Endothelial cell of umbilical vein (primary cell): ENCODE results near the gene DHX40. TPM values are rescaled to one million over a fixed set of nuclear protein-coding genes. Genes with fewer than 3 reads are reported as not detected.

Experiments
- BruUV-seq: library from RNA; stranded (reverse); fragments of 400-500 nt; replicated peaks from 2 replicates; lab custom pipeline; 2021; lab: Mats Ljungman, UMichigan
- CTCF ChIA-PET: fragments of 300-600, 350-600 bp; sonication (Branson Sonifier 250); formaldehyde crosslinking; loops from one replicate; lab custom pipeline; 2021; ENCODE audit warnings: antibody characterized with exemption, inconsistent platforms; lab: Charles Lee
- POLR2A ChIA-PET: fragments of 300-600, 350-600 bp; sonication (Branson Sonifier 250); formaldehyde crosslinking; loops from one replicate; lab custom pipeline; 2021; ENCODE audit warnings: antibody characterized with exemption, inconsistent platforms; lab: Charles Lee
- DNase-seq: peaks from one replicate; pipeline ENCODE4 v3.0.0-alpha.2; 2011; ENCODE audit warnings: low read depth, low spot score
- FAIRE-seq: peaks from 2 replicates; lab custom pipeline; 2011; peaks lifted over from hg19 to GRCh38; lab: Jason Lieb, UNC
- H2AFZ ChIP-seq: 2 replicates; pipeline ENCODE4 v1.6.0; 2012; ENCODE audit warnings: low read depth, low read length, control low read depth, inconsistent platforms
- H3K27ac ChIP-seq: 2 replicates; pipeline ENCODE4 v1.5.1; 2011; ENCODE audit warnings: low read depth, mild to moderate bottlenecking, control low read depth, low read length, moderate library complexity; ENCODE audit not compliant: insufficient read depth
- H3K27me3 ChIP-seq, 2 experiments: 2 replicates each; pipeline versions ENCODE4 v1.6.0 to v1.6.1; 2011; ENCODE audit warnings: low read length in 2 of 2, mixed read lengths in 1 of 2; ENCODE audit not compliant: control insufficient read depth in 2 of 2, insufficient read depth in 2 of 2
- H3K36me3 ChIP-seq, 2 experiments: 2 replicates in 1 of 2; 3 replicates in 1 of 2; pipeline ENCODE4 v1.5.1; 2011; ENCODE audit warnings: low read length in 2 of 2, mild to moderate bottlenecking in 1 of 2, moderate library complexity in 1 of 2; ENCODE audit not compliant: control insufficient read depth in 2 of 2, insufficient read depth in 2 of 2; ENCODE audit errors: extremely low read depth in 1 of 2
- H3K4me1 ChIP-seq: 3 replicates; pipeline ENCODE4 v1.5.1; 2011; ENCODE audit warnings: mild to moderate bottlenecking, low read length; ENCODE audit not compliant: control insufficient read depth, insufficient read depth; ENCODE audit errors: extremely low read depth
- H3K4me2 ChIP-seq: 2 replicates; pipeline ENCODE4 v1.6.1; 2011; ENCODE audit warnings: low read length, control low read depth, mixed read lengths; ENCODE audit not compliant: insufficient read depth
- H3K4me3 ChIP-seq, 3 experiments: fragments of 200-600 bp in 1 of 3; sonication (generic), shearing (Covaris generic) in 1 of 3; replicated peaks in 1 of 3; 2 replicates each; pipeline ENCODE4 v1.5.1; 2011 to 2016; ENCODE audit warnings: control low read depth in 3 of 3, low read length in 3 of 3, mild to moderate bottlenecking in 2 of 3, inconsistent platforms in 1 of 3, low read depth in 1 of 3, moderate library complexity in 1 of 3; ENCODE audit not compliant: insufficient read depth in 1 of 3
- H3K79me2 ChIP-seq: 2 replicates; pipeline ENCODE4 v1.6.0; 2012; ENCODE audit warnings: low read length, inconsistent platforms; ENCODE audit not compliant: control insufficient read depth, insufficient read depth
- H3K9ac ChIP-seq: replicated peaks from 2 replicates; pipeline ENCODE3; 2011; ENCODE audit warnings: low read length, control low read depth; ENCODE audit not compliant: insufficient read depth; ENCODE audit errors: extremely low read depth
- H3K9me1 ChIP-seq: replicated peaks from 3 replicates; pipeline ENCODE4 v1.6.0; 2011; ENCODE audit warnings: mild to moderate bottlenecking, low read length; ENCODE audit not compliant: control insufficient read depth, insufficient read depth; ENCODE audit errors: extremely low read depth
- H3K9me3 ChIP-seq: replicated peaks from 2 replicates; pipeline ENCODE4 v1.5.1; 2012; ENCODE audit warnings: low read length, inconsistent platforms; ENCODE audit not compliant: control insufficient read depth, insufficient read depth
- H4K20me1 ChIP-seq: replicated peaks from 2 replicates; pipeline ENCODE3; 2011; ENCODE audit warnings: mild to moderate bottlenecking, low read length; ENCODE audit not compliant: control insufficient read depth, insufficient read depth; ENCODE audit errors: extremely low read depth
- CTCF ChIP-seq, 2 donors: IDR thresholded peaks; 1 replicate in 1 of 2; 2 replicates in 1 of 2; pipeline ENCODE4 v1.5.1; 2011; ENCODE audit warnings: low read length in 2 of 2, mild to moderate bottlenecking in 2 of 2, moderate library complexity in 2 of 2, control low read depth in 1 of 2, inconsistent platforms in 1 of 2, low read depth in 1 of 2; ENCODE audit not compliant: insufficient read depth in 1 of 2; ENCODE audit errors: extremely low read depth in 1 of 2
- EZH2 ChIP-seq: IDR thresholded peaks from 2 replicates; pipeline ENCODE4 v1.6.1; 2012; ENCODE audit warnings: borderline replicate concordance, low read depth, mild to moderate bottlenecking, moderate library complexity, low read length, inconsistent platforms; ENCODE audit not compliant: severe bottlenecking
- FOS ChIP-seq: IDR thresholded peaks from 2 replicates; pipeline ENCODE4 v1.6.1; 2011; ENCODE audit warnings: mild to moderate bottlenecking, low read length, moderate library complexity, borderline replicate concordance; ENCODE audit not compliant: insufficient read depth
- GATA2 ChIP-seq: IDR thresholded peaks from 2 replicates; pipeline ENCODE4 v1.7.0; 2011; ENCODE audit warnings: low read depth, mild to moderate bottlenecking, moderate library complexity, mixed read lengths, low read length; ENCODE audit not compliant: insufficient read length, insufficient read depth
- JUN ChIP-seq: IDR thresholded peaks from 2 replicates; pipeline ENCODE4 v1.6.1; 2011; ENCODE audit warnings: borderline replicate concordance, low read depth; ENCODE audit not compliant: insufficient read length, insufficient read depth
- MYC ChIP-seq: IDR thresholded peaks from one replicate; pipeline ENCODE4 v1.6.1; 2011; ENCODE audit warnings: mild to moderate bottlenecking, low read depth, low read length
- POLR2A ChIP-seq: IDR thresholded peaks from 2 replicates; pipeline ENCODE4 v1.6.1; 2012; ENCODE audit warnings: low read depth, mild to moderate bottlenecking, control low read depth, low read length
- POLR2AphosphoS5 ChIP-seq: IDR thresholded peaks from 2 replicates; pipeline ENCODE4 v1.6.1; 2012; ENCODE audit warnings: low read depth, mild to moderate bottlenecking, control low read depth, low read length, moderate library complexity; ENCODE audit not compliant: insufficient read depth
- dilution Hi-C: fragments of 300-500 bp; cut with MboI; formaldehyde crosslinking; loops from one replicate; pipeline ENCODE4 v1.15.0; 2019; ENCODE audit warnings: low sequenced_read_pairs; ENCODE audit not compliant: extremely low pct_ligation_motif_present
- intact Hi-C: fragments of 100-400 bp; cut with micrococcal nuclease; formaldehyde crosslinking; loops from one replicate; pipeline ENCODE4 v1.10.0; 2022
- polyA plus RNA-seq, 4 experiments: library from polyadenylated mRNA; depleted of rRNA in 3 of 4; stranded (reverse) in 3 of 4; unstranded in 1 of 4; fragments of >200 nt; gene quantifications; 2 replicates each; pipeline versions ENCODE4 v1.2.1 to v1.2.3, GENCODE V29; 2011 to 2012; ENCODE audit warnings: missing spikeins in 1 of 4
- total RNA-seq: library from RNA; stranded (reverse); gene quantifications from 2 replicates; pipeline ENCODE4 v1.2.3, GENCODE V29; 2021
- TF ChIP-seq, protein P1 (sequence below): IDR thresholded peaks from 2 replicates; pipeline ENCODE4 v1.6.1; 2011; ENCODE audit not compliant: insufficient read depth, insufficient read length

Gene DHX40
- total and polyA plus RNA-seq, 2 donors (not counting 3 experiments of a cell fraction or from before 2014, with no cell fraction given): 14.0 to 29.7 TPM

DNA sequence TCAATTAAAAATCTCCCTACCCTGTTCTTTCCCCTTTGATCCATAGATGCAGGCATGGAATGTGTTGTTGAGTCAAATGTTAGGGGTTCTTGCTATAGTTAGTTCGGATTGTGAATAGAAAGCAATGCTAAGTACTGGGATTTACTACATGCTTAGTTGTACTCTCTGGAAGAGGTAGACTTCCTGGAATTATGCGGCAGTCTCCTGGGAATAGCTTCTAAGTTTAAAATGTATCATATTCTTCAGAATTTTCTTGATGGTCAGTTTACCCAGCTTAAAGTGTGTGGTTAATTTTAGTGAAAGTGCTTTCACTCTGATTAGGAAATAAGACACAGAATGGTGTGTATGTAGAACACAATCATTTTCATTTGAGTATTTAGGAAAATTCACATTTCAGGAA, 57.7 kb downstream of the DHX40 start:
- Histone ChIP-seq H3K4me3 (peak overlapping the region in 2 of 3 experiments; percentile 16 to 62), H3K9me1 (no peaks in the 10 kb centered on the region), H4K20me1 (peaks cover 31% of the 10 kb centered on the region), H3K79me2 (peaks cover 89% of the 10 kb centered on the region), H3K4me1 (peaks cover 40% of the 10 kb centered on the region), H3K9ac (no peak overlapping the region), H3K27me3 (no peaks in the 10 kb centered on the region), H2AFZ (no peak overlapping the region), H3K4me2 (peak overlapping the region; percentile 97), H3K27ac (no peak overlapping the region), H3K9me3 (no peaks in the 10 kb centered on the region), H3K36me3 (peaks cover 0 to 2% of the 10 kb centered on the region in 2 experiments)
- ChIA-PET CTCF (interaction anchor here (1.0 to 1.2 kb wide), 2 partner anchors 11 to 16 kb away, joined by 3 read pairs; no protein-coding TSS in a partner anchor), POLR2A (interaction anchor here (0.6 kb wide), 1 partner anchor 14 kb away, joined by 6 read pairs; no protein-coding TSS in a partner anchor)
- intact Hi-C loops (no loop called here), dilution Hi-C loops (no loop called here)
- BruUV-seq: no TSS peak
- FAIRE-seq: no peak
- TF ChIP-seq GATA2: no peak
- TF ChIP-seq POLR2A: no peak
- TF ChIP-seq EZH2: no peak
- DNase-seq: peak; percentile 36

GRCh38 chr17:59626756-59627155, 61.3 kb downstream of the DHX40 start:
- Histone ChIP-seq H4K20me1 (peaks cover 43% of the 10 kb centered on the region), H3K79me2 (peaks cover 100% of the 10 kb centered on the region), H3K4me3 (no peak overlapping the region), H3K9me1 (no peaks in the 10 kb centered on the region), H3K27ac (no peak overlapping the region), H3K4me2 (no peak overlapping the region), H2AFZ (no peak overlapping the region), H3K36me3 (peaks cover 0 to 2% of the 10 kb centered on the region in 2 experiments), H3K4me1 (peaks cover 30% of the 10 kb centered on the region), H3K9me3 (no peaks in the 10 kb centered on the region), H3K9ac (no peak overlapping the region), H3K27me3 (no peaks in the 10 kb centered on the region)
- TF ChIP-seq EZH2 (no peak), MYC (no peak), CTCF (IDR thresholded peaks at IDR 0.05; ENCODE audit: extremely low read depth in 1 of 2, insufficient read depth in 1 of 2, low read depth in 1 of 2, low read length in 2 of 2) (no peak), POLR2AphosphoS5 (no peak), FOS (no peak), POLR2A (no peak), GATA2 (no peak), JUN (no peak)
- TF ChIP-seq, protein P1, sequence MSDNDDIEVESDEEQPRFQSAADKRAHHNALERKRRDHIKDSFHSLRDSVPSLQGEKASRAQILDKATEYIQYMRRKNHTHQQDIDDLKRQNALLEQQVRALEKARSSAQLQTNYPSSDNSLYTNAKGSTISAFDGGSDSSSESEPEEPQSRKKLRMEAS: no peak
- CTCF ChIA-PET: no interaction called here
- no peak for DNase-seq
- dilution Hi-C loops: no loop called here
- no TSS peak for BruUV-seq
- intact Hi-C loops: no loop called here
- POLR2A ChIA-PET: no interaction called here
- FAIRE-seq: no peak
